Upper lobe of left lung (tissue), 6 donors: ENCODE results near the gene CAMP. TPM values are rescaled to one million over a fixed set of nuclear protein-coding genes. Genes with fewer than 3 reads are reported as not detected.

Experiments used
- ATAC-seq, 2 donors: fragments of 200-7000 bp; cut with Tn5 transposase; one replicate each; pipeline ENCODE4 v1.9.1; 2022; ENCODE audit warnings: mild to moderate bottlenecking in 2 of 2, moderate library complexity in 2 of 2; ENCODE audit not compliant: low FRiP score in 2 of 2
- DNase-seq, 2 donors: peaks; one replicate each; pipeline ENCODE4 v3.0.0-alpha.2; 2019 to 2020
- H3K27ac ChIP-seq, 4 donors: fragments of 200-600 bp; sonication (generic); one replicate each; pipeline ENCODE4 v1.5.1; 2016 to 2019
- H3K27me3 ChIP-seq, 4 donors: fragments of 200-600 bp; sonication (generic); one replicate each; pipeline ENCODE4 v1.5.1; 2017 to 2019
- H3K36me3 ChIP-seq, 4 donors: fragments of 200-600 bp; sonication (generic); one replicate each; pipeline ENCODE4 v1.5.1; 2016 to 2019
- H3K4me1 ChIP-seq, 4 donors: fragments of 200-600 bp; sonication (generic); one replicate each; pipeline ENCODE4 v1.5.1; 2018 to 2019
- H3K4me3 ChIP-seq, 4 donors: fragments of 200-600 bp; sonication (generic); one replicate each; pipeline ENCODE4 v1.5.1; 2017 to 2019; ENCODE audit warnings: mild to moderate bottlenecking in 2 of 4, moderate library complexity in 1 of 4
- H3K9me3 ChIP-seq, 4 donors: fragments of 200-600 bp; sonication (generic); one replicate each; pipeline ENCODE4 v1.5.1; 2018 to 2019
- CTCF ChIP-seq, 6 experiments: fragments of 450-650 bp in 4 of 6; fragments of 200-600 bp in 2 of 6; sonication (generic) in 2 of 6; IDR thresholded peaks; one replicate each; pipeline ENCODE4 v1.5.1; 2016 to 2019; ENCODE audit warnings: antibody characterized with exemption in 6 of 6
- EP300 ChIP-seq, 4 donors: sonication (generic); formaldehyde crosslinking; IDR thresholded peaks; one replicate each; pipeline ENCODE4 v1.5.1; 2017; ENCODE audit warnings: antibody characterized with exemption in 4 of 4, control low read depth in 2 of 4
- POLR2A ChIP-seq, 4 donors: fragments of 450-650 bp; IDR thresholded peaks; one replicate each; pipeline ENCODE4 v1.5.1; 2016 to 2017; ENCODE audit warnings: antibody characterized with exemption in 4 of 4, mild to moderate bottlenecking in 2 of 4
- POLR2AphosphoS5 ChIP-seq, 2 donors: sonication (generic); formaldehyde crosslinking; IDR thresholded peaks; one replicate each; pipeline ENCODE4 v1.5.1; 2017; ENCODE audit warnings: antibody characterized with exemption in 2 of 2
- WGBS, 2 donors: methylation state at CpG; one replicate each; pipeline ENCODE4 v1.1.5; 2017 to 2018; 5-methylcytosine and 5-hydroxymethylcytosine counted together
- total RNA-seq, 6 donors: library from RNA; depleted of rRNA in 4 of 6; stranded (reverse); fragments of >200 nt in 4 of 6; gene quantifications; one replicate each; pipeline versions ENCODE4 v1.1.0 to v1.2.1, GENCODE V29; 2016 to 2021
- donor health status: DM: no; HTN: no; CAD: no; lungs with moderate emphysema.
- donor health status: DM: no; HTN: yes; CAD: no; lungs with severe emphysema.

The CAMP gene
- total RNA-seq, 6 donors from 2014 or later = 1.6 to 15.4 (median 2.7) TPM; not detected in 2

- Histone ChIP-seq H3K36me3 (no peaks in the 10 kb centered on the region), H3K27me3 (no peaks in the 10 kb centered on the region), H3K4me3 (no peak overlapping the region), H3K9me3 (no peaks in the 10 kb centered on the region), H3K27ac (no peak overlapping the region), H3K4me1 (peaks cover 9 to 24% (median 15%) of the 10 kb centered on the region in 4 donors)
- no peak for ATAC-seq
- no peak for DNase-seq
- 84 to 85% methylated on average over 2 of the region's 2 CpGs for WGBS, 2 donors
- TF ChIP-seq CTCF (IDR thresholded peaks at IDR 0.05) (no peak), POLR2AphosphoS5 (IDR thresholded peaks at IDR 0.05) (no peak)
Observed at GRCh38 chr3:48184299-48184698, 39.0 kb upstream of the CAMP start.

GRCh38 chr3:48185129-48185528 lies 38.2 kb upstream of the CAMP start:
- no peak overlapping the region for H3K4me3 ChIP-seq
- 95 to 100% methylated on average over 4 of the region's 4 CpGs for WGBS, 2 donors
- TF ChIP-seq CTCF (IDR thresholded peaks at IDR 0.05) (no peak), EP300 (IDR thresholded peaks at IDR 0.05) (no peak), POLR2AphosphoS5 (IDR thresholded peaks at IDR 0.05) (no peak), POLR2A (IDR thresholded peaks at IDR 0.05) (no peak)
- H3K4me1 ChIP-seq = peaks cover 8 to 20% (median 14%) of the 10 kb centered on the region in 4 donors
- DNase-seq = no peak
- ATAC-seq = no peak
- H3K27me3 ChIP-seq = no peaks in the 10 kb centered on the region
- H3K36me3 ChIP-seq = no peaks in the 10 kb centered on the region
- H3K9me3 ChIP-seq = no peaks in the 10 kb centered on the region
- H3K27ac ChIP-seq = no peak overlapping the region

- Histone ChIP-seq H3K9me3 (no peaks in the 10 kb centered on the region), H3K27me3 (no peaks in the 10 kb centered on the region), H3K4me3 (peak overlapping the region in 3 of 4 donors; percentile 83 to 97 (median 86)), H3K36me3 (no peaks in the 10 kb centered on the region), H3K4me1 (peaks cover 8 to 20% (median 13%) of the 10 kb centered on the region in 4 donors), H3K27ac (no peak overlapping the region)
- ATAC-seq = no peak
- WGBS, 2 donors = 43 to 44% methylated on average over 7 of the region's 7 CpGs
- DNase-seq = no peak
- TF ChIP-seq POLR2AphosphoS5 (IDR thresholded peaks at IDR 0.05) = no peak
- no peak for TF ChIP-seq CTCF (IDR thresholded peaks at IDR 0.05)
- no peak for TF ChIP-seq EP300 (IDR thresholded peaks at IDR 0.05)
- TF ChIP-seq POLR2A (IDR thresholded peaks at IDR 0.05) = no peak
Observed at GRCh38 chr3:48186631-48187300, 36.5 kb upstream of the CAMP start.

- Histone ChIP-seq H3K4me3 (peak overlapping the region in 3 of 4 donors; percentile 83 to 97 (median 86)), H3K36me3 (no peaks in the 10 kb centered on the region), H3K27ac (peak overlapping the region in 1 of 4 donors; percentile 62), H3K4me1 (peaks cover 8 to 20% (median 13%) of the 10 kb centered on the region in 4 donors), H3K27me3 (no peaks in the 10 kb centered on the region), H3K9me3 (no peaks in the 10 kb centered on the region)
- no peak for ATAC-seq
- TF ChIP-seq EP300 (IDR thresholded peaks at IDR 0.05) (no peak), POLR2AphosphoS5 (IDR thresholded peaks at IDR 0.05) (no peak), POLR2A (IDR thresholded peaks at IDR 0.05) (no peak), CTCF (IDR thresholded peaks at IDR 0.05) (no peak)
- no peak for DNase-seq
- WGBS, 2 donors = 15 to 24% methylated on average over 8 of the region's 8 CpGs
Observed at GRCh38 chr3:48187301-48187578, 36.1 kb upstream of the CAMP start.
